Osteocyte (in vitro differentiated cells): Measurements from ENCODE around the gene WBP2. TPM values are rescaled to one million over a fixed set of nuclear protein-coding genes. Genes with fewer than 3 reads are reported as not detected.

Experiments
- DNase-seq: peaks from one replicate; pipeline ENCODE4 v3.0.0; 2021; ENCODE audit warnings: mixed read lengths; ENCODE audit not compliant: unreplicated experiment; ENCODE audit errors: extremely low spot score
- H3K27ac Mint-ChIP-seq: one replicate; pipeline ENCODE4 v1.8.0; 2021; ENCODE audit warnings: mild to moderate bottlenecking, mixed read lengths; ENCODE audit not compliant: unreplicated experiment
- H3K27me3 Mint-ChIP-seq: one replicate; pipeline ENCODE4 v1.8.0; 2021; ENCODE audit warnings: mixed read lengths; ENCODE audit not compliant: unreplicated experiment
- H3K36me3 Mint-ChIP-seq: one replicate; pipeline ENCODE4 v1.8.0; 2021; ENCODE audit warnings: mixed read lengths; ENCODE audit not compliant: unreplicated experiment
- H3K4me1 Mint-ChIP-seq: one replicate; pipeline ENCODE4 v1.8.0; 2021; ENCODE audit warnings: mixed read lengths; ENCODE audit not compliant: unreplicated experiment
- H3K4me3 Mint-ChIP-seq: one replicate; pipeline ENCODE4 v1.8.0; 2021; ENCODE audit warnings: mild to moderate bottlenecking, moderate library complexity, mixed read lengths; ENCODE audit not compliant: unreplicated experiment
- H3K9me3 Mint-ChIP-seq: one replicate; pipeline ENCODE4 v1.8.0; 2021; ENCODE audit warnings: mixed read lengths; ENCODE audit not compliant: unreplicated experiment
- total RNA-seq: library from RNA; stranded (reverse); gene quantifications from 2 replicates; pipeline ENCODE4 v1.2.1, GENCODE V29; 2021
- TF ChIP-seq, protein P1 (sequence below): fragments of 200-600 bp; sonication (generic); IDR thresholded peaks from 2 replicates; pipeline ENCODE4 v1.5.0; 2021; ENCODE audit warnings: antibody characterized with exemption, mild to moderate bottlenecking, moderate library complexity

Gene WBP2
- total RNA-seq, 1 donor from 2014 or later, result 88.2 TPM

DNA sequence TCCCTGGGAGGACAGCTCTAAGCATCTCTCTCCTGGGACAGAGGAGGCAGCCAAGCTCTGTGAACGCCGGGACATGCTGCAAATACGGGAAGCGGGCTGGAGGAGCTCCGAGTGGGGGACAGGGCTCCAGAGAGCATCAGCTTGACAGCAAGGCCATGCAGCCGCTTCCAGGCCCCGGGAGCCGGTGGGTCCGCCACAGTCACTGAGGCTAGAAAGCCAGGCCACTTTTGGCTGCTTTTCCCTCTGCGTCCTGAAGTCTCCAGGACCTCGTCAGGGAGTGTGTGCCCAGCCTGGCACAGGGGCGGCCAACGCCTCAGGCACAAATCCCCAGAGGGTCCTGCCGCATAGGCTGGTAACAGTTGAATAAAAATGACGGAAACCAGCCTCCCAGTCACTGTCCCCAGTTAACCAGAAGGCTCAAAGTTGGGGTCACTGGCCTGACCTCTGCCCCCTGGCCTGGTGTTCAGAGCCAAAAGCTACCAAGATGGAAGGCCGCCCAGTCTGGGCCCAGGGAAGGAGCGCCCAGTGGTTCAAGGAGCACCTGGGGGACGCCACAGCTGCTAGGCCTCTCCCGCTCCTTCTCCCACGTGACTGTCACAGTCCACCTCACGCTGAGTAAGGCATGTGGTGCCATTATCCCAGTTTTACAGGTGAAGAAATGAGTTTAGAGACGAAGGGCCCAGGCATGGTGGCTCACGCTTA lies 44.8 kb upstream of the WBP2 start:
- Mint-ChIP-seq H3K27me3 (no peaks in the 10 kb centered on the region), H3K36me3 (peaks cover 11% of the 10 kb centered on the region), H3K4me1 (peaks cover 19% of the 10 kb centered on the region), H3K4me3 (no peak overlapping the region), H3K9me3 (no peaks in the 10 kb centered on the region), H3K27ac (no peak overlapping the region)
- TF ChIP-seq, protein P1, sequence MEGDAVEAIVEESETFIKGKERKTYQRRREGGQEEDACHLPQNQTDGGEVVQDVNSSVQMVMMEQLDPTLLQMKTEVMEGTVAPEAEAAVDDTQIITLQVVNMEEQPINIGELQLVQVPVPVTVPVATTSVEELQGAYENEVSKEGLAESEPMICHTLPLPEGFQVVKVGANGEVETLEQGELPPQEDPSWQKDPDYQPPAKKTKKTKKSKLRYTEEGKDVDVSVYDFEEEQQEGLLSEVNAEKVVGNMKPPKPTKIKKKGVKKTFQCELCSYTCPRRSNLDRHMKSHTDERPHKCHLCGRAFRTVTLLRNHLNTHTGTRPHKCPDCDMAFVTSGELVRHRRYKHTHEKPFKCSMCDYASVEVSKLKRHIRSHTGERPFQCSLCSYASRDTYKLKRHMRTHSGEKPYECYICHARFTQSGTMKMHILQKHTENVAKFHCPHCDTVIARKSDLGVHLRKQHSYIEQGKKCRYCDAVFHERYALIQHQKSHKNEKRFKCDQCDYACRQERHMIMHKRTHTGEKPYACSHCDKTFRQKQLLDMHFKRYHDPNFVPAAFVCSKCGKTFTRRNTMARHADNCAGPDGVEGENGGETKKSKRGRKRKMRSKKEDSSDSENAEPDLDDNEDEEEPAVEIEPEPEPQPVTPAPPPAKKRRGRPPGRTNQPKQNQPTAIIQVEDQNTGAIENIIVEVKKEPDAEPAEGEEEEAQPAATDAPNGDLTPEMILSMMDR, result no peak
- no peak for DNase-seq

DNA sequence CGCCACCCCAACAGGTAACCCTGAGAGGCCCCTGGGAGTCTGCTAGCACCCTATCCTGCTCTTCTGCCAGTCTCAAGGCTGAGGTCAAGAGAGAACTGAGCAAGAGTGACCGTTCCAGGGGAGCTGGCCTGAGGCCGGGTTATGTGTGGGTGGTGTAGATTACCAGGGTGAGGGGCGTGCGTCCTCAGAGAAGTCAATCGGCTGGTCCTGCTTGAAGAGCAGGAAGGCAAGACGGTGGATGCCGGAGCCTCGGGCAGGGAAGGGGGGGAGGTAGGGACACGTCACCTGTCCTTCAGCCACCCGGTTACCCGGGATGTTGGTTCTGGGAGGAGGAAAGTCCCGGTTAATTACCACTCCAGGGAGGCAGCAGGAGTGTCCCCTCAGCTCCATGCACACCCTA lies 44.2 kb upstream of the WBP2 start:
- peaks cover 20% of the 10 kb centered on the region for H3K4me1 Mint-ChIP-seq
- H3K36me3 Mint-ChIP-seq, result peaks cover 11% of the 10 kb centered on the region
- H3K27ac Mint-ChIP-seq, result no peak overlapping the region
- no peak overlapping the region for H3K4me3 Mint-ChIP-seq
- H3K9me3 Mint-ChIP-seq, result no peaks in the 10 kb centered on the region
- no peak for DNase-seq
- TF ChIP-seq, protein P1, result no peak
- H3K27me3 Mint-ChIP-seq, result no peaks in the 10 kb centered on the region

DNA sequence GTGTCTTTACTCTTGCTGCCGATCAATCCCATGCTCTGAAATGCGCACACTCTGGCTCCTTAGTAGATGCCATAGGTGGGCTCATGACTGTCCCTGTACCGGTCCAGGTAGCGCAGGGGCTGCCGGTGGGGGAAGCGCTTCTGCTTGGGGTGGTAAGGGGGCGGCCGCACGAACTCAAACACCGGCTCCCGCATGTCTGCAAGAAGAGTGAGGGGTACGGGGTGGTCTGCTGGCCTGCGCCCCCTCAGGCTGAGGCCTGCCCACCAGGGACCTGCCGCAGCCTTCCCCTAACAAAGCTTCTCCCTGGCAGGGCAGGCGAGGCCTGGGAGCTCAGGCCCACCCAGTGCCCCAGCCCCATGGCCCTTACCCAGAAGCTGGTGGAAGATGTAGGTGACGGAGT lies 43.7 kb upstream of the WBP2 start:
- H3K27ac Mint-ChIP-seq, result no peak overlapping the region
- no peak for DNase-seq
- no peaks in the 10 kb centered on the region for H3K9me3 Mint-ChIP-seq
- TF ChIP-seq, protein P1, result no peak
- H3K4me1 Mint-ChIP-seq, result peaks cover 23% of the 10 kb centered on the region
- peaks cover 11% of the 10 kb centered on the region for H3K36me3 Mint-ChIP-seq
- no peak overlapping the region for H3K4me3 Mint-ChIP-seq
- H3K27me3 Mint-ChIP-seq, result no peaks in the 10 kb centered on the region

DNA sequence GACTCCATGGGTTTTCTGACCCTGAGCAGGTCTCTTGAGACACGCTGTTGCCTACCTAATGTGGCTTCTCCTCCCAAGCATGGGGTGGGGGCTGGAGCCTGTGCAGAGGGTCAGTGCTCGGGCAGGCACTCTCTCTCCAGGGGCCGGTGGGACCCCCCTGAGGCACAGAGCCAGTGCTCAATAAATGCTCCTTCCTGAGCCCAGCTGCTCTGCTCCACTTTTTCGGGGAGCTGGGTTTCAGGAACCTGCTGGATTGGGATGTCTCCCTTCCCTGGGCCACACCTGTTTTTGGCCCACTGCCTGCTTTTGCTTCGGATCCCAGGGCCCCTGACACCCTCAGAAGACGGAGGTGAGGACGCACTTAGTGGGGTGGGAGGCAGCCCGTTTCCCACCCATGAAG lies 42.9 kb upstream of the WBP2 start:
- Mint-ChIP-seq H3K27ac (peak overlapping the region; percentile 68), H3K27me3 (no peaks in the 10 kb centered on the region), H3K4me3 (peak overlapping the region; percentile 65), H3K9me3 (no peaks in the 10 kb centered on the region), H3K36me3 (peaks cover 11% of the 10 kb centered on the region), H3K4me1 (peaks cover 24% of the 10 kb centered on the region)
- TF ChIP-seq, protein P1, result no peak
- no peak for DNase-seq

DNA sequence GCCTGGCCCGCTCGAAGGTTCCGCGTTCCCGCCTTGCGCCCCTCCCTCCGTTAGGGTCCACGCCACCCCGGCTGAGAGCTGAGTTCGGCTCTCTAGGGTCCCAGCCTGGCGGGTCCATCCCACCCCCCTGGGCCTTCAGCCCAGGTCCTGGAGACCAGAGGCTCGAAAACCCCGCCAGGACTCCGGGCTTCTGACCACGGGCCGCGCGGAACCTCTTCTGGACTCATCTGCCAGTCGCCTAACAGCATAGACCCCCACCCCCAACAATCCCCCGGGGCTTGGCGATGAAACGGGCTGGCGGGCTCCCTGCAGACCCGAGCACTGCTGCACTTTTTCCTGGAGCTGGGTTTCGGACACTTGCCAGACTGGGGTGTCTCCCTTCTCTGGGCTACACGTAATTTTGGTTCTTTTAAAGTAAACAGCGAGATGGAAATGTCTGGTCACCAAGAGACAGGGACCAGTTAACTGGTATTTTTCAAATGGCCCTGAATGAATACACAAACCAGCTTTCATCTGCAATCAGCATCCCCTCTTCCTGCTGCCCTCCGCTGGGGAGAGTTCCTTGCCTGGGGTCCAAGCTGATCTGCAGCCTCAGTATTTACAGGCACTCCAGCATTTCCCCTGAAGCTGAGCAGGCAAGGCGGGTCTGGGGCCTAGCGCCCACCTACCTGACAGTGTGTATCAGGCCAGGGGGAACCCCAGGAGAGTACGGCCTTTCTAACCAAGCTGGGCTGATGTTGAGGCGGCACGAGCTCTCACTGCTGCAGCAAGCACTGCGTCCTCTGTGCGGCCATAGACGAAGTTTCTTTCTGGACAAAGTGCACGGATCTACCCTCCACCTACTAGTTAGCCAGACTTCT lies 42.3 kb upstream of the WBP2 start:
- no peaks in the 10 kb centered on the region for H3K9me3 Mint-ChIP-seq
- H3K4me1 Mint-ChIP-seq, result peaks cover 24% of the 10 kb centered on the region
- H3K36me3 Mint-ChIP-seq, result peaks cover 11% of the 10 kb centered on the region
- peak overlapping the region; percentile 65 for H3K4me3 Mint-ChIP-seq
- TF ChIP-seq, protein P1, result no peak
- no peak for DNase-seq
- H3K27ac Mint-ChIP-seq, result peak overlapping the region; percentile 68
- H3K27me3 Mint-ChIP-seq, result no peaks in the 10 kb centered on the region
